ENCODE results near the gene C14orf132. TPM values are rescaled to one million over a fixed set of nuclear protein-coding genes. Genes with fewer than 3 reads are reported as not detected.

C14orf132 gene
- total and polyA plus RNA-seq, 2 experiments from 2014 or later, result 17.0 to 19.3 TPM

GRCh38 chr14:96112032-96112431 lies 72.9 kb downstream of the C14orf132 start:
- no peak for DNase-seq (ENCODE audit: low spot score)
- no peak overlapping the region for H3K27ac ChIP-seq
- no peak for TF ChIP-seq EZH2phosphoT487 (IDR thresholded peaks at IDR 0.05; ENCODE audit: low read depth, severe bottlenecking, unreplicated experiment)
- no peak for TF ChIP-seq EZH2 (IDR thresholded peaks at IDR 0.05; ENCODE audit: borderline replicate concordance)
- TF ChIP-seq CTCF (IDR thresholded peaks at IDR 0.05; ENCODE audit: poor library complexity), result no peak
- no peak overlapping the region for H3K4me3 ChIP-seq
- H3K4me1 ChIP-seq (ENCODE audit: insufficient read depth), result peaks cover 8% of the 10 kb centered on the region
- no peaks in the 10 kb centered on the region for H3K79me2 ChIP-seq
- H2AFZ ChIP-seq, result no peak overlapping the region
- no peaks in the 10 kb centered on the region for H3K27me3 ChIP-seq
- 81% methylated on average over 3 of the region's 3 CpGs for WGBS (ENCODE audit: low lambda C conversion rate, missing lambda C conversion rate)
- no peaks in the 10 kb centered on the region for H4K20me1 ChIP-seq (ENCODE audit: insufficient read depth, poor library complexity, severe bottlenecking)
- H3K9me3 ChIP-seq (ENCODE audit: low read depth), result peaks cover 4% of the 10 kb centered on the region
- H3K9me2 ChIP-seq (replicated peaks; ENCODE audit: insufficient read depth), result no peaks in the 10 kb centered on the region
- H3K36me3 ChIP-seq (replicated peaks; ENCODE audit: insufficient read depth, low read depth), result no peaks in the 10 kb centered on the region
- H3K4me2 ChIP-seq, result no peak overlapping the region

GRCh38 chr14:96114002-96114401 lies 74.8 kb downstream of the C14orf132 start:
- no peaks in the 10 kb centered on the region for H3K27me3 ChIP-seq
- no peak overlapping the region for H3K4me3 ChIP-seq
- H3K4me1 ChIP-seq (ENCODE audit: insufficient read depth), result peaks cover 17% of the 10 kb centered on the region
- H3K9me2 ChIP-seq (replicated peaks; ENCODE audit: insufficient read depth), result no peaks in the 10 kb centered on the region
- TF ChIP-seq EZH2 (IDR thresholded peaks at IDR 0.05; ENCODE audit: borderline replicate concordance) (no peak), EZH2phosphoT487 (IDR thresholded peaks at IDR 0.05; ENCODE audit: low read depth, severe bottlenecking, unreplicated experiment) (no peak), CTCF (IDR thresholded peaks at IDR 0.05; ENCODE audit: poor library complexity) (no peak)
- H4K20me1 ChIP-seq (ENCODE audit: insufficient read depth, poor library complexity, severe bottlenecking), result no peaks in the 10 kb centered on the region
- no peak overlapping the region for H2AFZ ChIP-seq
- H3K9me3 ChIP-seq (ENCODE audit: low read depth), result peaks cover 4% of the 10 kb centered on the region
- no peaks in the 10 kb centered on the region for H3K36me3 ChIP-seq (replicated peaks; ENCODE audit: insufficient read depth, low read depth)
- H3K27ac ChIP-seq, result no peak overlapping the region
- H3K79me2 ChIP-seq, result no peaks in the 10 kb centered on the region
- H3K4me2 ChIP-seq, result no peak overlapping the region
- DNase-seq (ENCODE audit: low spot score), result no peak

GRCh38 chr14:96117101-96117897 lies 78.1 kb downstream of the C14orf132 start:
- WGBS (ENCODE audit: low lambda C conversion rate, missing lambda C conversion rate), result 46% methylated on average over 7 of the region's 7 CpGs
- TF ChIP-seq EZH2phosphoT487 (IDR thresholded peaks at IDR 0.05; ENCODE audit: low read depth, severe bottlenecking, unreplicated experiment), result no peak
- TF ChIP-seq EZH2 (IDR thresholded peaks at IDR 0.05; ENCODE audit: borderline replicate concordance), result no peak
- no peak for TF ChIP-seq CTCF (IDR thresholded peaks at IDR 0.05; ENCODE audit: poor library complexity)

More at GRCh38 chr14:96117101-96117897, 78.1 kb downstream of the C14orf132 start:
- Histone ChIP-seq H3K27me3 (no peaks in the 10 kb centered on the region), H3K36me3 (replicated peaks; ENCODE audit: insufficient read depth, low read depth) (no peaks in the 10 kb centered on the region), H3K4me3 (no peak overlapping the region), H4K20me1 (ENCODE audit: insufficient read depth, poor library complexity, severe bottlenecking) (no peaks in the 10 kb centered on the region), H3K4me1 (ENCODE audit: insufficient read depth) (peaks cover 20% of the 10 kb centered on the region), H3K9me2 (replicated peaks; ENCODE audit: insufficient read depth) (no peaks in the 10 kb centered on the region), H3K4me2 (peak overlapping the region; percentile 26), H2AFZ (no peak overlapping the region), H3K27ac (peak overlapping the region; percentile 68), H3K9me3 (ENCODE audit: low read depth) (peaks cover 4% of the 10 kb centered on the region), H3K79me2 (no peaks in the 10 kb centered on the region)
- peak; percentile 46 for DNase-seq (ENCODE audit: low spot score)
